HG02571 (cell line): ENCODE data around the gene KCNJ4.
"Not testable (repeated sequence)": the region's sequence is repeated elsewhere in the genome, so short reads cannot be mapped to it uniquely, and the experiment has no call there.

Source experiments
- ATAC-seq: cut with Tn5 transposase; IDR thresholded peaks from one replicate; pipeline ENCODE4 v1.9.1; 2021; ENCODE audit warnings: mild to moderate bottlenecking, moderate library complexity; ENCODE audit not compliant: unreplicated experiment

Gene KCNJ4

DNA sequence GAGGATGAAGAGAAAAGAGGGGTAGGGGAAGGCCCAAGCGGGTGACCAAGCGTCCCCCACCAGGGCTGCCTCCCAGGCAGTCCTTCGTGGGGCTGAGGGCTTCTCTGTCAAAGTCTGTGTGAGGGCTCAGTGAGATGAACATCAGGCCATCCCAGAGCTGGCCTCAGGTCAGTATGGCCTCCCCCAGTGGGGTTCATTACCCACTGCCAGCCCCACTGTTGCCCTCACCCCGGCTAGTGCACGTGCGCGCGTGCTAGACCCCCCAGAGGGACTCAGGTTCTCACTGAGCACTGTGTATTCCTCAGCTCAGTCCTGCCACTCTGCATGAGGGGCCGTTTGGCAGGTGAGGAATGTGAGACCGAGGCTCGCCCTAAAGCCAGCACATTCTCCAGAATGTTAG is 16.2 kb upstream of the KCNJ4 start:
- ATAC-seq: no peak

- not testable (repeated sequence) for ATAC-seq
These were observed 15.2 kb upstream of the KCNJ4 start for GRCh38 chr22:38470179-38470578.

GRCh38 chr22:38469306-38469781 is 14.3 kb upstream of the KCNJ4 start:
- ATAC-seq: no peak

DNA sequence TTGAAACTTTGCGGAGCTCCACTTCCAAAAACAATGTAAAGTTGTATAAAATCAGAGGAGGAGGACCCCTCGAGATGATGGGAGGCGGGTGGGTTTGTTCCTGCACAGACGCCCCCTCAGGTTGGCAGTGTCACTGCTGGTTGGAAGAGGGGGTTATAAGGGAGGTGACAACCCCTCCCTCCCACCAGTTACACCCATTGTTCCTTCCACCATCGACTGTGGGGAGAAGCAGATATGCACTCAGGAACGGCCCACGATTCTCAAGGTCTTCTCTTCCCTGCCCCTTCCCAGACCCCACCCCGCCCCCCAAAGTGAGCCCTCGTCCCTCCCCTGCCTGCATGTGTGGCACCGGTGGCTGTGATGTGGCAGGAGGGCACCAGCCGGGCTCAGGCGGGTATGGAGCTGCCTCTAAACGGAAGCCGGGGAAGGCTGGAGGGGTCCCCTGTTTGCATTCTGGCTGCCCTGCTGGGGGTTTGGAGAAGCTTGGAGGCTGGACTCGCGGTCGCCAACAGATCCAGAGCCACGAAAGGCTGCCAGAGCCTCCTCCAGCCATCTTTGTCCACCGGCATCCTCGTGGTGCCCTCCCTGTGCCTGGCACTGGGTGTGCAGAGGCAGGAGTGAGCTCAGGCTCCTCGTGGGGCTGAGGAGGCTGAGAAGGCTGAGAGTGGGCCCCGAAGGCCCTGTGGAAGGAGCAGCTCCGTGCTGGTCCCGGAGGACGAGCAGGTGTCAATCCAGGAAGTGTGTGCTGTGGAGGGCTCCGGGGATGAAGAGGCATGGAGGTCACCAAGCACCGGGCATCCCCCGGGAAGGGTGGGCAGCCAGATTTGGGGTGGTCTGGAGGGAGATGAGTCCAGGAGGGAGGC is 13.7 kb upstream of the KCNJ4 start:
- no peak for ATAC-seq

DNA sequence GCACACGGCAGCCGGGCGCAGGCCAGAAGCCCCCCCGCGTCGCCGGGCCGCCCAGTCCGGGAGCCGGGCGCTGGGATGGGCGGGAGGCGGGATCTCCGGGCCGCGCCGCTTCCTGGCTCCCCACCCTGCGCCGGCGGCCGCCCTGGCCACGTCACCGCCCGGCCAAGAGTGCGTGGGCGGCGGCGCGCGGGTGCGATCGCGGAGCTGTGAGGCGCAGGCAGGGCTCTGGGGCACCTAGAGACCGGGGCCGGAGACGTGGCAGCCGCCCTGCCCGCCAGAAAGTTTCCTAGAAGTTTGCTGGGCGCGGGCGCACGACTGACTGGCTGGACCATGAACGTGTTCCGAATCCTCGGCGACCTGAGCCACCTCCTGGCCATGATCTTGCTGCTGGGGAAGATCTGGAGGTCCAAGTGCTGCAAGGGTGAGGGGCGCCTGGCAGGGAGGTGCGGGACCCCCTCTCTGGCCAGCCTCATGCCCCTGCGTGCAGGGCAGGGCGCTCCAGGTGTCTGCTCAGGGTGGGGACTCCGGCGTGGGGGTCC is 13.0 kb upstream of the KCNJ4 start, which contains the start of gene KDELR3:
Gene KDELR3, plus strand, starts transcription at position 193 of the 539 bp plus-strand sequence. Its CDS starts 138 bp downstream, at position 331.
- ATAC-seq: no peak

DNA sequence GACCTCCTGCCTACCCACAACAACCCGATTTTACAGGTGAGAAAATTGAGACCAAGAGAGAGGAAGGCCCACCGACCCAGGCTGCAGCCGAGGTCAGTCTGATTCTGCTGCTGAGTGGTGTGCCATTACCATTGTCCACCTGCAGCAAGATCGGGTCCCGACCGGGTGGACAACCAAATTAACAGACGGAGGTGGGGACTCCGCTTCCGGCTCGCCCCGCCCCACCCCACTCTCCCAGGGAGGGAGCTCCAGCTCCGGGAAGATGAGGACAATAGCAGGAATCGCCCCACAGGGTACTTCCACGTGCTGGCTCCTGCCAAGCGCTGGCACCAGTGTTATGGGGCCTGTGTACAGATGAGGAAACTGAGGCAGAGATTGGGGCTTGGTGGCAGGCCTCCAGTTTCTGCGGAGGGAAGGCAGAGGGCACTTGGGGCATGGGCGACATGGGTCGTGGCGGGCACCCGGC is 12.5 kb upstream of the KCNJ4 start:
- ATAC-seq: no peak

DNA sequence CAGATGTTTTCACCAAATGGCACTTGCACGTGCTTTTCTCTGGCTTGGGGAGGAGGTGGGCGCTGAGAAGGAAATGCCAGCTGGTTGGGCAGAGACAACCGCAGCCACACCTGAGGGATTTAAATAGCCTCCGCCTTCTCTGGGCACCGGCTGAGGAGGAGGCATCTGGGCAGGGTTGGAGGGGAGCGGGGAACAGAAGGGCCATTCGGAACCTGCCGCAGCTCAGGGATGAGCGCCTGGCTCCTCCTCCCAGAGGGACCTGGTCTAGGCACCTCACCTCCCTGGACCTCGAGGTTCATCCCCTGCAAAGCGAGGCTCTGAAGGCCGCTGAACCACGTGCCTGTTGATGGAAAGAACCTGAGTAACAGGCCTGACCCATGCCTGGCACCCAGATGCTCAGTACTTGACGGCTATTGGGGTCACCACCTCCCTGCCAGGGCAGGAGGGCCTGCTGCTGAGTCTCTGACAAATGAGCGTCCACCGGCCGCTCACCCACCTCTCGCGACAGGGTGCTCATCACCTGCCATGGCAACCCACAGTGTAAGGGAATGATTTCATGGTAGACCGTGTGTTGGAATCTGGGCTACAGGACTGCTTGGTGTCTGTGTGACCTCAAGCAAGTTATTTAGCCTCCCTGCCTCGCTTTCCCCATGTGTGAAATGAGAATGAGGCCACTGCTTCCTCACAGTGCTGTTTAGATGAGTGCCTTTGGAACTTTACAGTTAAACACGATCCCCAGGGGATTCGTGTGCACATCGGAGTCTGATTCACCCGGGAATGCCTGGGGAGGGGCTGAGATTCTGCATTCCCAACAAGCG is 10.9 kb upstream of the KCNJ4 start:
- no peak for ATAC-seq

- ATAC-seq: no peak
These were observed 10.1 kb upstream of the KCNJ4 start for GRCh38 chr22:38464992-38465672.

DNA sequence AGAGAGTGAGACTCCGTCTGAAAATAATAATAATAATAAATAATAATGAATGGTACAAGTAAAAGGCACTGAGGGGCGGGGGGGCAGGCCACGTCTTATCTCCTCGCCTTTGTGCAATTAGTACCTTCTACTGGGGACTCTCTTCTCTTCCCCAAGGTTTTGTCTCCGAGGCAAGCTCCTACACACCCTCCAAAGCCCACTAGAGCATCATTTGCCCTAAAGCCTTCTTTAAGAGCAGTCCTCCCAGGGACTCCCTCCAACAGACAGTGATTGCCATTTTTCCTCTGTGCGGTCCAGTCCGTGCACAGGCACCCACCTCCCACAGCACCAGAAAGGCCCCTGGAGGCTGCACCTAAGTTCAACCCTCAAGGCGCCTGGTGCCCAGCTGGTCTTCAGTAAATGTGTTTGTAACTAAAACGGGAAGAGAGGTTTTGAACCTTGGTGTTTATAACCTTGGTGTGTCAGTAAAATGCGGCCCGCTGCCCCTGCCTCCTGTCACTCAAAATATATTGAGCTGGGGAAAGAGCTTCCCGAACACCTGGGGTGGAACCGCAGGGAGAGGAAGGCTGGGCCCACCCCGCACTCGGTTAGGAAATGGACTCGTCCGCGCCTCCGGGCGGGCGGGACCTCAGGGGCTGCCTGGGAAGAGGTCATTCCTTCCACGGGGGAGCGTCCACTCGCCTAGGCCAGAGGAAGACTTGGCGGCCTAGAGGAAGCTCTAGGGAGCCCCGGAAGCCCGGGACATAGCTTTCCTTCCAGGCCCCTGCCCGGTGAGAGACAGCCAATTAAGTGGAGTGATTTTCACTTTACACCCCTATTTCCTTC is 8.2 kb upstream of the KCNJ4 start:
- ATAC-seq: no peak

GRCh38 chr22:38461414-38462081 is 6.5 kb upstream of the KCNJ4 start:
- ATAC-seq: no peak

- no peak for ATAC-seq
These were observed 6.0 kb upstream of the KCNJ4 start for GRCh38 chr22:38461057-38461413.

- no peak for ATAC-seq
These were observed 5.4 kb upstream of the KCNJ4 start for GRCh38 chr22:38460426-38460840.

DNA sequence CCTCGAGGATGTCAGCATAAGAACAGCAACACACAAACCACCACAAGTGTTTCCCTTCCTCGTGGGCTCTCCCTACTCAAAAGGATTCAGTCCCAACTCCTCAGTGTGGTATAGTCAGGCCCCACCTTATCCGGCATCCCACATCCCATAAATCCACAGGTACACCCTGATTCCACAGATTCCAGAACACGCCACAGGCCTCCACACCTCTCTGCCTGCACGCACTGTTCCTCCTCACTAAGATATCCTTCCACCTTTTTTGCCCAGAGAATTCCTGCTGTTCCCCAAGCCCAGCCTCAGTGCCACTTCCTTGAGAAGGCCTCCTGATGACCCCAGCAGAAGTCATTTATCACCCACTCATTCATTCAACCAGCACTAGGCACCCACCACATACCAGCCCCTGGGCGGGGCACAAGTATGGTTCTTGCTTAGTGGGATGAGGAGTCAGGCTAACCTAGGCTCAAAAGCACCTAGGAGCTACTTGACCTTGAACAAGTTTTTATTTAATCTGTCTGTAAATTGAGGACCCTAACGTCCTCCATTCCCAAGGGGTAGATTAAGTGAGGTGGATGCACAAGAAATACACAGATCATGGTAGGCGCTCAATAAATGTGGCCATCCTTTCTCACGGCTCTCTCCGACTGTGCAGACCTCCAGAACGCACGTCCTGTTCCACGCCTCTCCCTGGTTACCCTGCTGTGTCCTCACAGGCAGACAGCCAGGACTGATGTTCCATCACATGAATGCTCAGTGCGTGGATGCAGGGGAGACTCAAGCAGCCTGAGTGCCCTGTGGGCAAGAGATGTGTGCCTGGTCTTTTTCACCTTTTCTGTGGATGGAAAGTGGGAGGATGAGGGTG is 2.1 kb upstream of the KCNJ4 start:
- ATAC-seq: no peak

DNA sequence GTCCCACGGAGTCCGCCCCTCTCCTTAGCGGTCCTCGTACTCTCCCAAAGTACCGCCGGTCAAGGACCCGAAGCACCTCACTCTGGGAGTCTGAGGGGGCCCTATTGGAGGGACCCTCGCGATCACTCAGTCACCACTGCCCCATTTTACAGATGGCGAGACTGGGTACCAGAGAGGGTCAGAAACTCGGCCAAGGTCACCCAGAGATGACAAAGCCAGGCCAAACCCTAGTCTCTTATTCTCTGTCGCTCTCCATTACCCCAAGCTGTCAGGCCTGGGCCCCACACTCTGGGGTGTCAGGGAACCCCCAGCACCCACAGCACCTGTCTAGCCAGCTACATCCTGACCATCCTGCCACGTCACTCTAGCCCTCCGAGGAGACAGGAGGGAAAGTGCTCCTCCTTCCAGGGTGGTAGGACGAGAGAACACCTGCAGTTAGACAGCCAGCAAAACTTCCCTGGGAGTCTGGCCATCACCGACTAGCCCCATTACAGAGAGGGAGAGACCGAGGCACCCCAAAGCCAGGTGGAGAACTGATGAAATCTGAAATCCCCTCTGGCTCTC is 1.4 kb upstream of the KCNJ4 start:
- ATAC-seq: no peak

GRCh38 chr22:38455530-38456271 is 702 bp upstream of the KCNJ4 start:
- ATAC-seq: no peak

GRCh38 chr22:38454353-38455075 is 485 bp downstream of the KCNJ4 start:
- ATAC-seq: no peak

DNA sequence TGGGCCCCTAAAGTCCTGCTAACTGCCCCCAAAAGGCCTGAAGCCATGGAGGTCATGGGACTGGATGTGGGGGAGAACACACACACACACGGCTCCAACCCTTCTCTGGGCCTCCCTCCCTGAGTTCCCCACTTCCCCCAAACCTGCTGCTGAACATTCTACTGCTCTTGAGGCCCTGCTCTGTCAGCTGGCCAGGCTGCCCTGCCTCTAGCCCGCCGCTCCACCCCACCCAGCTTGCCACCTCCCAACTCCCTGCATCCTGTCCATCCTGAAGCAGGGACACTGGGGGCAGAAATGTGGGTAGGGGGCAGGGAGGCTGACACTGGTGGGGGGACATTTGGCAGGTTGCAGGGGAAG is 1.0 kb downstream of the KCNJ4 start:
- ATAC-seq: no peak
